Retinal pigment epithelial cell (primary cell): Measurements from ENCODE around the gene GAL.

Source experiments
- DNase-seq: peaks from one replicate; pipeline ENCODE4 v3.0.0-alpha.2; 2010; ENCODE audit warnings: low read depth
- H3K4me3 ChIP-seq: 2 replicates; pipeline ENCODE4 v1.5.1; 2011; ENCODE audit warnings: mild to moderate bottlenecking, low read length, control low read depth, moderate library complexity
- TF ChIP-seq, protein P1 (sequence below): conservative IDR thresholded peaks from 2 replicates; pipeline ENCODE4 v1.5.1; 2011; ENCODE audit warnings: low read depth, low read length, control low read depth, inconsistent platforms

The GAL gene

DNA sequence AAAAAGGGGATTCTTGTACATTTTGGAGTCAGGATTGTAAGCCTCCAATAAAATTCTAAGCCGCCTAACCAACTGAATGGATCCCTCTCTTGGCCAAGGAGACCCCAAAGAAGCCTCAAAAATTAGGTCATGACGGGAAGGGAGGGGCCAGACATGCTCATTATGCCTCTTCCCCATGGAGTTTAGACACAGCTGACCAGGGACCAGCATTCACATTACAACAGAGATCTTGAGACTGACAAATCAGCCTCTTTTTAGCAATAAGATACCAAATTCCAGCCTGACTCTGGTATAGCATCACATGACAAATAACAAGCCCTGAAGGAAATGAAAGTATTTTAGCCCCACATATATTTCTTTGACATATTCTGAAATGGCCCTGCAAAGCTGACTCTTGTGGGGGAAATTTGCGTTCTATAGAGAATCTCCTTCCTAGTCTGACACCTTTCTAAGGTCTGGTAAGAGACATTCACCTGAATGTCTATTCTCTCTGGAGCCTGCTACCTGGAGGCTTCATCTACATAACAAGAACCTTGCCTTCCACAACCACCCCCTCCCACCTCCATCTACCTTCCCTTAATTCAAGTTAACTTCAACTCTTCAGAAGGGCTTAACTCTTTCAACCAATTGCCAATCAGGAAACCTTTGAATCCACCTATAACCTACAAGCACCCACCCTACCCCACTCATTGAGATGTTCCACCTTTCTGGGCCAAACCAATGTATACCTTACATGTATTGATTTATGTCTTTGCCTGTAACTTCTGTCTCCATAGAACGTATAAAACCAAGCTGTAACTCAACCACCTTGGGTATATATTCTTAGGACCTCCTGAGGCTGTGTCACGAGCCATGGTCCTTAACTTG is 10.3 kb downstream of the GAL start:
- H3K4me3 ChIP-seq: no peak overlapping the region
- TF ChIP-seq, protein P1, sequence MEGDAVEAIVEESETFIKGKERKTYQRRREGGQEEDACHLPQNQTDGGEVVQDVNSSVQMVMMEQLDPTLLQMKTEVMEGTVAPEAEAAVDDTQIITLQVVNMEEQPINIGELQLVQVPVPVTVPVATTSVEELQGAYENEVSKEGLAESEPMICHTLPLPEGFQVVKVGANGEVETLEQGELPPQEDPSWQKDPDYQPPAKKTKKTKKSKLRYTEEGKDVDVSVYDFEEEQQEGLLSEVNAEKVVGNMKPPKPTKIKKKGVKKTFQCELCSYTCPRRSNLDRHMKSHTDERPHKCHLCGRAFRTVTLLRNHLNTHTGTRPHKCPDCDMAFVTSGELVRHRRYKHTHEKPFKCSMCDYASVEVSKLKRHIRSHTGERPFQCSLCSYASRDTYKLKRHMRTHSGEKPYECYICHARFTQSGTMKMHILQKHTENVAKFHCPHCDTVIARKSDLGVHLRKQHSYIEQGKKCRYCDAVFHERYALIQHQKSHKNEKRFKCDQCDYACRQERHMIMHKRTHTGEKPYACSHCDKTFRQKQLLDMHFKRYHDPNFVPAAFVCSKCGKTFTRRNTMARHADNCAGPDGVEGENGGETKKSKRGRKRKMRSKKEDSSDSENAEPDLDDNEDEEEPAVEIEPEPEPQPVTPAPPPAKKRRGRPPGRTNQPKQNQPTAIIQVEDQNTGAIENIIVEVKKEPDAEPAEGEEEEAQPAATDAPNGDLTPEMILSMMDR: no peak
- DNase-seq: no peak

DNA sequence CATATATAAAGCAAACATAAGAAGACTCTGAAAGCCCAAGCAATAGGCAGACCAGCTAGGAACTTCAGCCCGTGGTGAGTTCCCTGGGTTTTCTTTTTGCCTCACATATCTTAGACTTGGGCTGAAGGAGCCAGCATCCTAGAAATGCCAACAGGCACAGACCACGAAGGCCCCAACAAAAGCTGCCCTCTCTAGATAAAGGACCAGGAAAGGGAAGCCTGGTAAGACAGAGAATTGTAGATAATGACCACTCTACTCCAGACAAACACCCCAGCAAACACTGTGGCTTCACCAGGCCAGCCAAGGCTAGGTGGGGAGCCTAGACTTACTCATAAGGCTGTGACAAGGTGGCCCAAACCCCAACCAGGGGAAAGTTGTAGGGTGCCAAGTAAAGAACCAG is 11.2 kb downstream of the GAL start:
- no peak overlapping the region for H3K4me3 ChIP-seq
- DNase-seq: no peak
- TF ChIP-seq, protein P1: no peak

DNA sequence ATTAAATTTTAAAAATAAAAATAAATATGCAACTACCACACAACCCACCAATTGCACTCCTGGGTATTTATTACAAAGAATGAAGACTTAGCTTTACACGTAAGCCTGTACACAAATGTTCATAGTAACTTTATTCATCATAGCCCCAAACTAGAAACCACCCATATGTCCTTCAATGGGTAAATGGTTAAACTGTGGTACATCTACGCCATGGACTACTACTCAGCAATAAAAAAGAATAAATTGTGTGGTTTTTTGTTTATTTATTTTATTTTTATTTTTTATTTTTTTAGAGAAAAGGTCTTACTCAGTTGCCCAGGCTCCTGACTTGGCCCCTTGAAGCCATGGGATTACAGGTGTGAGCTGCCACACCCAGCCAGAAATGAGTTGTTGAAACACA is 14.6 kb downstream of the GAL start:
- DNase-seq: no peak
- H3K4me3 ChIP-seq: no peak overlapping the region
- TF ChIP-seq, protein P1: no peak

DNA sequence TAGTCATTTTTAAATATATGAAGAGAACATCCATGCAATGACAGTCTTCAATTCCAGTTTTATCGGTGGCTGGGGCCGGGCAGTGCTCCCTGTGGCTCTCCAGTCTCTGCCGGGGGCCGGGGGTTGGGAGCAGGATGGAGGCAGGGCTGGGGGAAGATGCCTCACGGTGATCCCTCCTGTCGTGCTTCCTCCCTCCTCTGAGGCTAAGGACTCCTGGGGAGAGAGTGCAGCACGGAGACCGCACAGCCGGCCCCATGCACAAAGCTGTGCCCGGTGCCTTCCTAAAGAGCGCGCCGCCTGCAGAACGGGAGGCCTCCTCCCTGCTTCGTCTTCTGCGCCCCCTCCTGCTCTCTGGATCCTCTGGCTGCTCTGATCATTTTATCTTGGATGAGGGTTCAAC is 20.5 kb downstream of the GAL start:
- no peak overlapping the region for H3K4me3 ChIP-seq
- TF ChIP-seq, protein P1: no peak
- no peak for DNase-seq

DNA sequence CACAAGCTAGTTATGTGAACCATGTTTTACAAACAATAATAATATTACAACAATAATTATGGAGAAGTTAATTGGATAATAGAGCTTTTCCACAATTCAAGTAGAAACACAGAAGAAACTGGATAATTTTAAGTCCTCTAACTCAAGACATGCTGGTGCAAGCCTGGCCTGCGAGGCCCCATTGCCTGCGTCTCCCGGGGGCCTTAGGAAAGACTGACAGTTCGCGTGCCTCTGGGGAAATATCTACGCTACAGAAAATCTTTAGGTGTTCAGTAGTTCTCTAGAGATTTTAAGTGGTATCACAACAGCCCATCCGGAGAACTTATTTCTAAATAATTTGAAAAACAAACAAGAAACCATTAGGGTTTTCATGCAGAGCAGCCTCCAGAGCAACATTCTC is 23.2 kb downstream of the GAL start:
- H3K4me3 ChIP-seq: no peak overlapping the region
- TF ChIP-seq, protein P1: no peak
- DNase-seq: no peak

DNA sequence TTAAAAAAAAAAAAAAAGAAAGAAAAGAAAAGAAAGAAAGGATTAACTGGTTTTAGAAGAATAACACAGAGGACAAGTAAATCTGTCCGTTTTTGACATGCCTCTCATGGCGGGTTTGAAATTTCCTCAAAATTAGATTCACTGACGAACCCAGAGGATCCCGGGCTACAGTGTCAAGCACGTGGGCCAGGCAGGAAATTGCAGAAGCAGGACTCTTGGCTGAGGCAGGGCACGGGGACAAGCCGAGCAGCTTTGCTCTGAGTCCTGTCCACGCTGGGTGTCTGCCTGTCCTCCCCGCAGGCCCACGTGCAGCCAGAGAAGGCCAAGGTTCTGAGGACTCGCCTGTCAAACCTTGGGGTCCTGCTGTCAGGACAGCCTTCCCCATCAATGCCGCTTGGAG is 24.7 kb downstream of the GAL start:
- no peak for DNase-seq
- H3K4me3 ChIP-seq: no peak overlapping the region
- TF ChIP-seq, protein P1: no peak

DNA sequence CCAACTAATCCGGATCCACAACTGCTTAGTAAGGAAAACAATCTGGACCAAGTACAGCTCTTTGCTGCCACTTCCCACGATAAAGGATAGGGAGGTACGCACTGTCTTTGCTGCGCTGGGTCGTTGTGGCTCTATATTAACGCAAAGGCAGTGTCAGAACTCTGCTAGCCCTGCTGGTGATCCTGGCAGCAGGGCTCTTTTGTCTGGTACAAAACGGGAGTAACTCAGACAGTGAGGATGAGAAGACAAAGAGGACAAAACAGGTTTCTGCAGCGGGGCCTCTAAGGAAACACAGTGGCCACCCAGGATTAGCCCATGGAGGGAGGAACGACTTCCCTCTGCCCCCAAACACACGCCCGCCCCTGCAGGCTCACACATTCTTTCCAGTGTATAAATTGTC is 26.1 kb downstream of the GAL start:
- TF ChIP-seq, protein P1: no peak
- no peak overlapping the region for H3K4me3 ChIP-seq
- no peak for DNase-seq
